NCI-H748 treated with DMSO at 0.1 percent for 48 hours (cell line): ENCODE results near the gene KANSL3.
"Not testable (repeated sequence)": the region's sequence is repeated elsewhere in the genome, so short reads cannot be mapped to it uniquely, and the experiment has no call there.

ENCODE experiments used
- DNase-seq: peaks from one replicate; lab custom pipeline; 2025; lab: John Stamatoyannopoulos, UW

Gene KANSL3

GRCh38 chr2:96654791-96655190 is 16.7 kb upstream of the KANSL3 start:
- DNase-seq, result not testable (repeated sequence)

- DNase-seq, result no peak
These were observed 13.7 kb upstream of the KANSL3 start for GRCh38 chr2:96651793-96652192.

GRCh38 chr2:96649342-96649741 is 11.2 kb upstream of the KANSL3 start:
- DNase-seq, result no peak

GRCh38 chr2:96648306-96648930 is 10.3 kb upstream of the KANSL3 start:
- no peak for DNase-seq

GRCh38 chr2:96647681-96648080 is 9.6 kb upstream of the KANSL3 start:
- DNase-seq, result no peak

GRCh38 chr2:96642564-96643360 is 4.7 kb upstream of the KANSL3 start, which contains the start of gene FER1L5:
Gene FER1L5, plus strand, starts transcription at chr2:96642764. Its CDS starts 73 bp downstream, at chr2:96642837.
- no peak for DNase-seq

- no peak for DNase-seq
These were observed 548 bp downstream of the KANSL3 start for GRCh38 chr2:96637385-96638143.

- no peak for DNase-seq
These were observed 1.5 kb downstream of the KANSL3 start for GRCh38 chr2:96636551-96637171.

GRCh38 chr2:96633641-96634040 is 4.5 kb downstream of the KANSL3 start:
- DNase-seq, result no peak

GRCh38 chr2:96631804-96632435 is 6.2 kb downstream of the KANSL3 start:
- no peak for DNase-seq

- DNase-seq, result no peak
These were observed 11.6 kb downstream of the KANSL3 start for GRCh38 chr2:96626553-96626942.

GRCh38 chr2:96625571-96626552 is 12.2 kb downstream of the KANSL3 start:
- DNase-seq, result no peak

- DNase-seq, result no peak
These were observed 15.0 kb downstream of the KANSL3 start for GRCh38 chr2:96623116-96623515.

- no peak for DNase-seq
These were observed 15.6 kb downstream of the KANSL3 start for GRCh38 chr2:96622544-96622943.

- DNase-seq, result no peak
These were observed 19.4 kb downstream of the KANSL3 start for GRCh38 chr2:96618596-96619283.

- DNase-seq, result no peak
These were observed 21.1 kb downstream of the KANSL3 start for GRCh38 chr2:96617012-96617411.

- no peak for DNase-seq
These were observed 21.6 kb downstream of the KANSL3 start for GRCh38 chr2:96616535-96616934.

GRCh38 chr2:96616128-96616527 is 22.0 kb downstream of the KANSL3 start:
- no peak for DNase-seq

- DNase-seq, result no peak
These were observed 29.4 kb downstream of the KANSL3 start for GRCh38 chr2:96608469-96609455.
